GM18858 (cell line): Measurements from ENCODE around the gene TPRN.

Source experiments
- ATAC-seq: cut with Tn5 transposase; IDR thresholded peaks from one replicate; pipeline ENCODE4 v1.9.1; 2021; ENCODE audit not compliant: unreplicated experiment

Gene TPRN

DNA sequence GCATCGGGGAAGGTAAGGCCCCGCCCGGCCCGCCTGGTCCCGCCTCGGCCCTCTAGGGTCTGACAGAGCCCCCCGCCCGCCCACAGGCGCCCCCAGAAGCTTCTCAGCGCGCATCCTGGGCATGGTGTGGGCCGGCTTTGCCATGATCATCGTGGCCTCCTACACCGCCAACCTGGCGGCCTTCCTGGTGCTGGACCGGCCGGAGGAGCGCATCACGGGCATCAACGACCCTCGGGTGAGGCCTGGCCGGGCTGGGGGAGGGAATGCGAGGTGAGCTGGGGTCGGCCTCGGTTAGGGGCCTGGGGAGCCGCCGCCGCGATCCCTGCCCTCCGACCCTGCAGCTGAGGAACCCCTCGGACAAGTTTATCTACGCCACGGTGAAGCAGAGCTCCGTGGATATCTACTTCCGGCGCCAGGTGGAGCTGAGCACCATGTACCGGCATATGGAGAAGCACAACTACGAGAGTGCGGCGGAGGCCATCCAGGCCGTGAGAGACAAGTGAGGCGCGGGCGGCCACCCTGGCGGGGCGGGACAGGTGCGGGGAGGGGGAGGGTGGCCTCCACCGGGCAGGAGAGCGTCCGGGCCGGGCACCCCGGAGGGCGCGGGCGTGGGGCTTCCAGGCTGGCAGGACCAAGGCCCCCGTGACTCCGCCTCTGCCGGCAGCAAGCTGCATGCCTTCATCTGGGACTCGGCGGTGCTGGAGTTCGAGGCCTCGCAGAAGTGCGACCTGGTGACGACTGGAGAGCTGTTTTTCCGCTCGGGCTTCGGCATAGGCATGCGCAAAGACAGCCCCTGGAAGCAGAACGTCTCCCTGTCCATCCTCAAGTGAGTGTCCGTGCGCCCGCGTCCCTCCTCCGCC, 37.8 kb downstream of the TPRN start:
- no peak for ATAC-seq

DNA sequence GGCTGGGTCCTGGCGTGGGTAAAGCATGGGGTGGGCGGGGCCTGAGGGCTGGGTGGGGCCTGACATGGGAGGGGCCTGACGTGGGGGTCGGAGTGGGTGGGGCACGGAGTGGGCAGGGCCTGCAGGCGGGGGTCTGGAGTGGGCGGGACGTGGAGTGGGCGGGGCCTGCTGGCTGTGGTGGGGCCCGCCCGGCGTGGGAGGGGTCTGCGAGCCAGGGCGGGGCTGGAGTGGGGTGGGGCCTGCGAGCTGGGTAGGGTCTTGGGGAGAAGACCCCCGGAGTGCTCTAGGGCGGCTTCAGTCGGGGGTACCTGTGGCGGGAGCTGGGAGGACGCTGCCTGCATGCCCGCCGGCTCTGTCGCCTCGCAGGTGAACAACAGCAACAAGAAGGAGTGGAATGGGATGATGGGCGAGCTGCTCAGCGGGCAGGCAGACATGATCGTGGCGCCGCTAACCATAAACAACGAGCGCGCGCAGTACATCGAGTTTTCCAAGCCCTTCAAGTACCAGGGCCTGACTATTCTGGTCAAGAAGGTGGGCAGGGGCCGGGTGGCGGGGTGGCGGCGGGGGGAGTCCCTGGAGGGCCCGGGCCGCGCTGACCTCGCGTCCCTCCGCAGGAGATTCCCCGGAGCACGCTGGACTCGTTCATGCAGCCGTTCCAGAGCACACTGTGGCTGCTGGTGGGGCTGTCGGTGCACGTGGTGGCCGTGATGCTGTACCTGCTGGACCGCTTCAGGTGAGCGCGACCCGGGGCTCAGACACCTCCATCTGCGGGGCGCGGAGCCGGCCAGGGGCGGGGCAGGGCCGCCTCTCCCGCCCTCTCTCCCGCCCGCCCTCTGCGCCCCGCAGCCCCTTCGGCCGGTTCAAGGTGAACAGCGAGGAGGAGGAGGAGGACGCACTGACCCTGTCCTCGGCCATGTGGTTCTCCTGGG, 38.7 kb downstream of the TPRN start:
- no peak for ATAC-seq

DNA sequence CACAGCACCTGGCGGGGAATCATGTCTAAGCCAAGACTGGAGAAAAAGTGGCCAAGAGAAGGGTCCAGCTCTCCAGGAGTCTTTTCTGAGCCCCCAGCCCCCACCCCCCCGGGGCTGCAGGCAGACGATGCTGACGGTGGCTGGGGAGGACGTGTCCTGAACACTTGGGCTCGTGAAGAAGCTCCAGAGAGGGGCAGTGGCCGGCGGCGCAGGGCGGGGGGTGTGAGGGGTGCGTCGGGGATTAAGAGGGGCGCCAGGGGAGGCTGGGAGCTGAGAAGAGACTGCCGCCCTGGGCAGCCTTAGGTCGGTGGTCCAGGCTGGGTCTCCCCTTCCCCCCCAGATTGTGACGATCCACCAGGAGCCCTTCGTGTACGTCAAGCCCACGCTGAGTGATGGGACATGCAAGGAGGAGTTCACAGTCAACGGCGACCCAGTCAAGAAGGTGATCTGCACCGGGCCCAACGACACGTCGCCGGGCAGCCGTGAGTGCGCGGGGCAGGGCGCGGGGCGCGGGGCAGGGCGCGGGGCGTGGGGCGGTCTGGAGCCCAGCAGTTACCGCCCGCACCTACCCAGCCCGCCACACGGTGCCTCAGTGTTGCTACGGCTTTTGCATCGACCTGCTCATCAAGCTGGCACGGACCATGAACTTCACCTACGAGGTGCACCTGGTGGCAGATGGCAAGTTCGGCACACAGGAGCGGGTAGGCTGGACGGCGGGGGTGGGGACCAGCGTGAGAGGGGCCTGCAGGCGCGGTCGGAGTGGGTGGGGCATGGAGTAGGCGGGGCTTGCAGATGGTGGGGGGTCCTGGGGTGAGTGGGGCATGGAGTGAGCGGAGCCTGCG, 39.6 kb downstream of the TPRN start:
- no peak for ATAC-seq

DNA sequence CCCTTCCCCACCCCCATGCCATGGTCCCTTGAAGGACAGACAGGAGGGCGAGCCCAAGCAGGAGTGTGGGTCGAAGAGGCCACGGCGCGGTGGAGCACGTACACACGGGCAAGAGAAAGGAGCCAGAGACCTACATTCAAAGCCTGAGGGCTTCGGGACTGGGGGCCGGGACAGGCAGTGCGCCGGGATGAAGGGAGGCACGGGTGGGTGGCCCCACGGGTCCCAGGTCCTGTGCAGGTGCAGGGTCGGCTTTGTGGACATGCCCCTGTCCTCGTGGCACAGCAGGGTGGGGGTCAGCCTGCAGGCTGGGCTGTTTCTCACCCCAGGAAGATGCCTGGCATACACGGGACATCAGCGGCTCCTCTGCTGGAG, 40.5 kb downstream of the TPRN start:
- ATAC-seq, result no peak

DNA sequence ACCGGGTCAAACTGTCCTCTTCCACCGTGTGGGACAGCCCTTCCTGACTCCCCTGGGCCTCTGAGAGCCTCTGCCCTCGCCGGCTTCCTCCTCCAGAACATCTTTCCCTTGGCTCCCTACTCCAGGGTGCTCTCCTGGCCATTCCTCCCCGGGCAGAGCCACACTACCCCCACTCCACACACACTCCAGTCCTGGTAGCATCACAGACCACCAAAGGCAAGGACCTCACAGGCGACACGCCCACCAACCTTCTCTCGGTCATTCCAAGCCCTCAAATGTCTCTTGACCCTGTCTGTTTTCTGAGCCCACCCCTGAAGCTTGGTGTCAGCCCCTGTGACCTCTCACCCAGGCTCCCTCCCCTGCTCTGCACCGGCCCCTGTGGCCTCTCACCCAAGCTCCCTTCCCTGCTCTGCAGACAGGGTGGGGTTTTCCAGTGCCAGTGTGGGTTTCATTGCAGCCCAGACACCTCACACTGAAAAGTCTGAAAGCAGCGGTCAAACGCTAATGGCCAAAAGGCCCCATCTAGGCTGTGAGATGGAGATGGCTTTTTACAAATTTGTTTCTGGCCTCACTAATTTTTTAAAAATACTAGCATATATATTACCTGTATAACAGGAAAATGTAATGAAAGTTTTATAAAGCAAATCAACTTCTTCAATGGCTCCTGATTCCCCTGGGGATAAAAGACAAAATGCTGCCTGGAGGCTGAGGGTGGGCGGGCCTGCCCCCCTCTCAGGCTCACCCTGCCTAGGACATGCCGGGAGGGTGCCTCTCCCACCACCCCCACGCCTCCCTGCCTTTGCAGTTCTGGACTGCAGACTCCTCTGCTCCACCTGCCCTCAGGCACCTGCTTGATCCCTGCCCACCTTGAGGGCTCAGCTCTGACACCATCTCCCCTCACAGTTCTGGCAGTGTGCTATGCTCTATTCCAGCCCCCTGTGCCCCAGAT, 41.2 kb downstream of the TPRN start:
- no peak for ATAC-seq

DNA sequence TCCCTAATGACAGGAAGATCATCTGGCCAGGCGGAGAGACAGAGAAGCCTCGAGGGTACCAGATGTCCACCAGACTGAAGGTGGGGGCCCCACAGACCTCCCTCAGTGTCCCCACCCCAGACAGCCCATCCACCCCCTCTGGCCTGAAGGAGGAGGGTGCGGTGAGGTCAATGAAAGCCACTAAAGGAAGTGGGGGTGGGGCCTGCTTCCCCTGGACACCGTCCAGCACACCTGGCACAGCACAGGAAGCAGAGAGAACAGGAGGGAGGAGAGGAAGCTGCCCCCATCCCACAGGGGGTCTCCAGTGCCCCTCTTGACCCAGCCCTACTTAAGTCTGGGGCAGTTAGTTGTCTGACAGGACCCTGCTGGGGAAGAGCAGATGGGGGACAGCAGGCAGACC, 41.9 kb downstream of the TPRN start:
- ATAC-seq, result no peak

DNA sequence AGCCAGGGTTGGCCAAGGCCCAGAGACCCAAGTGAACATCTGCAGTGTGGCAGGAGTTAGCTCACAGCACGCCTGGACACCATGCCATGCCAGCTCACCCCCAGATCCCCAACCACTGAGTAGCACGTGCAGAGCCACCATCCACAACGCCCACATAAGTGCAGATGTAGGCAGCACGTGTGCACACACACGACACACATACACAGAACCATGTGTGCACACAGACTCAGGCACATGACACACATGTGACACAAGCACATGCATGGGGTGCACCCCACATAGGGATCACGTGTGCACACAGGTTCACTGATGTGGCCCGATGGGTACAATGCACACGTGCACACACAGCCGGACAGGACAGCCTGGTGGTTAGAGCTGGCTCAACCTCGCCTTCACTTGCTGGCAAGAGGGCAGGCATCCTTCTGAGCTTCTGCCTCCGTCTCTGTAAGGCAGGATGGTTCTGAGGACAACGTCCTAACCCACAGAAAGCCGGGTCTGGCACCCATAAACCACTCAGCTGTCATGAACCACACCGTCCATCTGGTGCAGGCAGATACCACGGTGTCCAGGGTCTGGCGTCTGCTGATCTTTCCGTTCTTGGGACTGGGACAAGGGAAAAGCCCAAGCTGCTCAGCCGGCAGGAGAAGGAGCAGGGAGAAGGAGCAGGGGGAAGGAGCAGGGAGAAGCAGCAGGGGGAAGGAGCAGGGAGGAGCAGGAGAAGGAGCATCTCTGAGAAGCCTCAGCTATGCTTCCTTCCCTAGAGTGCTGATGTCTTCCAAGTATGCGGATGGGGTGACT, 42.7 kb downstream of the TPRN start:
- ATAC-seq, result no peak

DNA sequence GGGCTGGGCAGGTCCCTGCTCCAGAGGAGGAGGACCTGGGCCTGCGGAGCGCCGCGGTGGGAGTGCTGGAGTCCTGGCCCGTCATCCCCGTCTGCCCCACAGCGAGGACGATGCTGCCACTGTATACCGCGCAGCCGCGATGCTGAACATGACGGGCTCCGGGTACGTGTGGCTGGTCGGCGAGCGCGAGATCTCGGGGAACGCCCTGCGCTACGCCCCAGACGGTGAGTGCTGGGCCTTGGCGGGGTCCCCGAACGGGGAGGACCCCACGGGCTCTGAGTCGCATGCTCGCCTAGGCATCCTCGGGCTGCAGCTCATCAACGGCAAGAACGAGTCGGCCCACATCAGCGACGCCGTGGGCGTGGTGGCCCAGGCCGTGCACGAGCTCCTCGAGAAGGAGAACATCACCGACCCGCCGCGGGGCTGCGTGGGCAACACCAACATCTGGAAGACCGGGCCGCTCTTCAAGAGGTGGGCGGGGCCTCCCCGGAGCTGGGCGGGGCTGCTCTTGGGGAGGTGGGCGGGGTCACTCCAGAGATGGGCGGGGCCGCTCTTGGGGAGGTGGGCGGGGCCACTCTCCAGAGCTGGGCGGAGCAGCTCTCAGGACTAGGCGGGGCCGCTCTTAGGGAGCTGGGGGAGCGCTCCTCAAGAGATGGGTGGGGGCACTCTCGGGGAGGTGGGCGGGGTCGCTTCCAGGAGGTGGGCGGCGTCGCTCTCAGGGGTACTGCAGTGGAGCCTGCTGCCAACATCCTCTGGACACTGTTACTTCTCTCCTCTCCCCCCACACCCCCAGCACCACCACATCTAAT, 43.8 kb downstream of the TPRN start:
- no peak for ATAC-seq

DNA sequence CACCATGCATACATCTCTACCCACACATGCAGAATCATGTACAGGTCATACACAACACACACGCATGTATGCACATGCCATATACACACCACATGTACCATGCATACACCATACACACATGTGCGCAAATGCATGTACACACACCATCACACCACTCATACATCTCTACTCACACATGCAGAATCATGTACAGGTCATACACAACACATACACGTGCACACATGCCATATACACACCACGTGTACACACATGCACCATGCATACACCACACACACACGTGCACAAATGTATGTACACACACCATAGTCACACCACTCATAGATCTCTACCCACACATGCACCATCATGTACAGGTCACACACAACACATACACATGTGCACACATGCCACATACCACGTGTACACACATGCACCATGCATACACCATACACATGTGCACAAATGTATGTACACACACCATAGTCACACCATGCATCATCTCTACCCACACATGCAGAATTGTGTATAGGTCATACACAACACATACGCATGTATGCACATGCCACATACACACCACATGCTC, 47.6 kb downstream of the TPRN start:
- no peak for ATAC-seq

DNA sequence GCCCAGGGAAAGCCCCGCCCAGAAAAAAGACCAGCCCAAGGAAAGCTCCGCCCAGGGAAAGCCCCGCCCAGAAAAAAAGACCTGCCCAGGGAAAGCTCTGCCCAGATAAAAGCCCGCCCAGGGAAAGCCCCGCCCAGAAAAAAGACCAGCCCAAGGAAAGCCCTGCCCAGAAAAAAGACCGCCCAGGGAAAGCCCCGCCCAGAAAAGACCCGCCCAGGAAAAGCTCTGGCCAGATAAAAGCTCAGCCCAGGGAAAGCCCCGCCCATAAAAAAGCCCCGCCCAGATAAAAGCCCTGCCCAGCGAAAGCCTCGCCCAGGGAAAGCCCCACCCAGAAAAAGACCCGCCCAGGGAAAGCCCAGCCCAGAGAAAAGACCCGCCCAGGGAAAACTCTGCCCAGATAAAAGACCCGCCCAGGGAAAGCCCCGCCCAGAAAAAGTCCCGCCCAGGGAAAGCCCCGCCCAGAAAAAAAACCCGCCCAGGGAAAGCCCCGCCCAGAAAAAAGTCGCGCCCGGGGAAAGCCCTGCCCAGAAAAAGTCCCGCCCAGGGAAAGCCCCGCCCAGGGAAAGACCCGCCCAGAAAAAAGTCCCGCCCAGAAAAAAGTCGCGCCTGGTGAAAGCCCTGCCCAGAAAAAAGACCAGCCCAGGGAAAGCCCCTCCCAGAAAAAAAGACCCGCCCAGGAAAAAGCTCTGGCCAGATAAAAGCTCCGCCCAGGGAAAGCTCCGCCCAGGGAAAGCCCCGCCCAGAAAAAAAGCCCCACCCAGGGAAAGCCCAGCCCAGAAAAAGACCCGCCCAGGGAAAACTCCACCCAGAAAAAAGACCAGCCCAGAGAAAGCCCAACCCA, 49.7 kb downstream of the TPRN start:
- ATAC-seq, result no peak

DNA sequence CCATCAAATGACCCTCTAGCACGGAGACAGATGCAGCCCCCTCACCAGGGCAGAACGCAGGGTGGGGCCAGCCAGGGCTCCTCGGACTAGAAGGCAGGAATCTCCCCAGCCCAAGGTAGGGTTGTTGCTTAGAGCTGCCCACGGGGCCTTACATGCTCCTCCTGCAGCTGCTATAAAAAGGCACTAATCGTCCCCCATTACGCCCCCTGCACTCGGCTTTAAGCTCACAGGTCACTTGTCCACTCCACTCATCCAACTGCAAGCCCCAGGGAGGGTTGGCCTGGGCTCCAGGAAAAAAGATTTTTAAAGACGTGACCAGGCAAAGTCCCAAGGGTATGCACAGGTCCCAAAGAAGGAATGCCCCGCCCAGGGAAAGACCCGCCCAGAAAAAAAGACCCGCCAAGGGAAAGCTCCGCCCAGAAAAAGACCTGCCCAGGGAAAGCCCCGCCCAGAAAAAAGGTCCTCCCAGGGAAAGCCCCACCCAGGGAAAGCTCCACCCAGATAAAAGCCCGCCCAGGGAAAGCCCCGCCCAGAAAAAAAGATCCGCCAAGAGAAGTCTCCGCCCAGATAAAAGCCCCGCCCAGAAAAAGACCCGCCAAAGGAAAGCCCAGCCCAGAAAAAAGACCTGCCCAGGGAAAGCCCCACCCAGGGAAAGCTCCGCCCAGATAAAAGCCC, 50.5 kb downstream of the TPRN start:
- no peak for ATAC-seq

DNA sequence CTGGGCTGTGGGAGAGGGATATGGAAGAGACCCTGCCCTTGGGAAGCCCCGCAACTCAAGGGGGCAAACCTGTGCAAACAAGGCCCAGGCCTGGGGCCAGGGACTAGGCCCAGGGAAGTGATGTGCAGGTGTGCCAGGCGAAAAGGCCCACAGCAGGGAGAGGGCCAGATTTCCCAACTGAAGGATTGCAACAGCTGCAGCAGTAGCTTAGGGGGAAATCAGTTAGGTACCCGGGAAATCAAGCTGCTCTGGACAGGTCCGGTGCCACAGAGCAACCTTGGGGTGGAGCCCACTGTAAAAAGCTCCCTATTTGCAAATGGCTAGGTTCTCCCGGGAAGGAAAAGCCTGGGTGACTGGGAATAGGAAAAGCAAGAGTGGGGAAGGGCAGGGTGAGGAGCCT, 51.2 kb downstream of the TPRN start:
- ATAC-seq, result no peak

DNA sequence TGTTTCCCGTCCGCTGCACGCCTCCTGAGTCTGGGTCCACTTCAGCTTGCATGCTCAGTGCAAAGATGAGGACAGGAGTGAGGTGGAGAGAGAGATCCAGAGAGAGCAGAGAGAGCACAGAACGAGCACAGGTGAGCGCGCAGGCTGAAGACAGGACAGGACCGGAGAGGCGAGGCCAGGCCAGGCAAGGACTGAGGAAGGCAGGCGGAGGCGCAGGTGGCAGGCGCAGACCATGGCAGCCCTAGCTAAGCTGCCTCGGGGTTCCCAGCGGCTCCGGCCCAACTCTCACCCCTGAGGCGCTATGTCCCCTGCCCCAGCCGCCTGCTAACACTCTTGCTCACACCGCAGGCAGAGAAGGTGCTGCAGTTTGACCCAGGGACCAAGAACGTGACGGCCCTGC, 51.9 kb downstream of the TPRN start:
- ATAC-seq, result no peak

DNA sequence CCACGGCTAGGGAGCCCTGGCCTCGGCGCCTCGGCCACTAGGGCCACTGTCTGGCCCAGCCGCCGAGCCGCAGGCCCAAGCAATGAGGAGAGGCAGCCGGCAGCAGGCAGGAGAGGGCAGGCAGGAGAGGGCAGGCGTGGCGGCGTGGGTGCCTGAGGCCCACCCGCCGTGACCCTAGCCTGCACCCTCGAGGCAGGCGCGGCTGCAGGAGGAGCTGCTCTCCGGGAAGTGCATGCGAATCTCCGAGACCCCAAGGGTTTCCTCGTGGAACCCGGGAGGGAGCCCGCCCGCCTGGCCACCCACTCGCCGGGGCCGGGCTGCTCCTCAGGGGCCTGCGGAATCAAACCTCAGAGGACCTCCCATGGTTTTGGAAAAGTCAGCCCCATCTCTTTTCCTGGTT, 52.3 kb downstream of the TPRN start:
- no peak for ATAC-seq

DNA sequence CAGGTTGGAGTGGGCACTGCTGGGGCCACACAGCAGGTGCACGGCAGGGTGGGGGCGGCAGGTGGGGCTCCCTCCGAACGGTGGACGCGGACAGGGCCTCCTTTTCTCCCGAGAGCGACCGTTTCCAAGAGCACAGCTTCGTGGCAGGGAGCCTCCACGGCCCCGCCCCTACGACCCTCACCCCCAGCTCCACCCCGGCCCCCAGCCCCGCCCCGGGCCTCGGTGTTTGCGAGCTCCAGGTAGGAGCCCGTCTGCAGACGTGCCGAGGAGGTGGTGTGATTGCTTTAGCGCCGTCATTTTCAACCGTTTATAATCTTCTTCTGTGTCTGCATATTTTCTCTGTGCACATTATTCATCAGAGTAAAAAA, 52.8 kb downstream of the TPRN start:
- no peak for ATAC-seq

DNA sequence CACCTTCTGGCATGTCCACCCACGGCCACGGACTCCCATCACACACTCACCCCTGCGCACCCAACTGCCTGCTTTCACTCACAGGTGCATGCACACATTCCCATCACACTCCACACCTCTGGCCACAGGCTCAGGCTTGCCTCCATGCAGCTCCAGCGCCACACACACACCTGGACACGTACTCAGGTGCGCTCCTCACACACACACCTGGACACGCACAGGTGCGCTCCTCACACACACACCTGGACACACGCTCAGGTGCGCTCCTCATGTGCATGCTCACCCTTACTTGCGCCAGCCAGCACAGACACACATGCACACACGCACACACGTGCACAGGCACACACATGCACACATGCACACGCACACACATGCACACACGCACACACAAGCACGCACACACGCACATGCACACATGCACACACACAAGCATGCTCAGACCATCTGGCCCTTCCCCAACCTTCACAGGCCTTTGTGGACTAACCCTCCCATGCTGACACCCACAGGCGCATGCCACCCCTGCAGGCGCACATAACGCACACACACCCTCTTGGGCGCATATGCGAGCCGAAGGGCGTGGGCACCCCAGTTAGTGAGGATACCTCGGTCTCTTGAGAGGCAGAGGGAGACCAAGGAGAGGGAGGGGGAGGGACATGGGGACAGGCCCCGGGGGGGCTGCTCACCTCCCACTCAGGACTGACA, 53.3 kb downstream of the TPRN start:
- ATAC-seq, result no peak
